H9 (cell line): ENCODE measurements around the gene RSF1. TPM values are rescaled to one million over a fixed set of nuclear protein-coding genes. Genes with fewer than 3 reads are reported as not detected.

Experiments
- DNase-seq: peaks from one replicate; pipeline ENCODE4 v3.0.0-alpha.2; 2017
- H2AFZ ChIP-seq: one replicate; pipeline ENCODE4 v1.6.1; 2013; ENCODE audit warnings: mild to moderate bottlenecking, low read length, control low read depth, moderate library complexity
- H2AK5ac ChIP-seq: 2 replicates; pipeline ENCODE4 v1.6.1; 2013; ENCODE audit warnings: low read length, control low read depth, mixed read lengths; ENCODE audit not compliant: insufficient read length
- H2BK120ac ChIP-seq: one replicate; pipeline ENCODE4 v1.6.1; 2013; ENCODE audit warnings: low read depth, mild to moderate bottlenecking, low read length, control low read depth, inconsistent platforms; ENCODE audit not compliant: poor library complexity, severe bottlenecking
- H2BK12ac ChIP-seq: 2 replicates; pipeline ENCODE4 v1.6.1; 2013; ENCODE audit warnings: low read length, control low read depth, mixed read lengths, low read depth; ENCODE audit not compliant: insufficient read length
- H2BK15ac ChIP-seq: 2 replicates; pipeline ENCODE4 v1.6.1; 2013; ENCODE audit warnings: low read depth, low read length, control low read depth
- H2BK20ac ChIP-seq: one replicate; pipeline ENCODE4 v1.6.1; 2013; ENCODE audit warnings: low read depth, mild to moderate bottlenecking, low read length, control low read depth, inconsistent platforms; ENCODE audit not compliant: poor library complexity, severe bottlenecking
- H2BK5ac ChIP-seq: 2 replicates; pipeline ENCODE4 v1.6.1; 2013; ENCODE audit warnings: low read length, control low read depth, mixed read lengths; ENCODE audit not compliant: insufficient read length
- H3K14ac ChIP-seq: 2 replicates; pipeline ENCODE4 v1.6.1; 2013; ENCODE audit warnings: low read length, control low read depth; ENCODE audit not compliant: insufficient read depth
- H3K18ac ChIP-seq: 2 replicates; pipeline ENCODE4 v1.6.1; 2013; ENCODE audit warnings: low read depth, mild to moderate bottlenecking, mixed read lengths, low read length, control low read depth; ENCODE audit not compliant: insufficient read length
- H3K23ac ChIP-seq: 2 replicates; pipeline ENCODE4 v1.6.1; 2013; ENCODE audit warnings: low read length, control low read depth, mixed read lengths, low read depth; ENCODE audit not compliant: insufficient read length
- H3K23me2 ChIP-seq: 2 replicates; pipeline ENCODE4 v1.6.1; 2013; ENCODE audit warnings: low read depth, mild to moderate bottlenecking, mixed read lengths, low read length, control low read depth; ENCODE audit not compliant: insufficient read length, poor library complexity, severe bottlenecking
- H3K27ac ChIP-seq: 2 replicates; pipeline ENCODE4 v1.5.1; 2013; ENCODE audit warnings: low read length, control low read depth, mixed read lengths, low read depth; ENCODE audit not compliant: insufficient read length
- H3K27me3 ChIP-seq: 2 replicates; pipeline ENCODE4 v1.6.1; 2013; ENCODE audit warnings: low read length, control low read depth, inconsistent platforms; ENCODE audit not compliant: insufficient read depth
- H3K4ac ChIP-seq: 2 replicates; pipeline ENCODE4 v1.6.1; 2013; ENCODE audit warnings: low read depth, mild to moderate bottlenecking, control low read depth, inconsistent platforms, low read length, moderate library complexity
- H3K4me1 ChIP-seq: 2 replicates; pipeline ENCODE4 v1.6.1; 2013; ENCODE audit warnings: low read length, control low read depth, inconsistent platforms; ENCODE audit not compliant: insufficient read depth
- H3K4me2 ChIP-seq: 2 replicates; pipeline ENCODE4 v1.6.1; 2013; ENCODE audit warnings: low read length, control low read depth, mixed read lengths; ENCODE audit not compliant: insufficient read length, insufficient read depth
- H3K56ac ChIP-seq: 2 replicates; pipeline ENCODE4 v1.6.1; 2013; ENCODE audit warnings: low read depth, mild to moderate bottlenecking, mixed read lengths, low read length, control low read depth; ENCODE audit not compliant: insufficient read length
- H3K79me1 ChIP-seq: 2 replicates; pipeline ENCODE4 v1.6.1; 2013; ENCODE audit warnings: low read depth, mild to moderate bottlenecking, moderate library complexity, low read length, control low read depth, inconsistent platforms; ENCODE audit not compliant: insufficient read depth, poor library complexity, severe bottlenecking
- H3K79me2 ChIP-seq: 2 replicates; pipeline ENCODE4 v1.6.1; 2013; ENCODE audit warnings: low read length, control low read depth, inconsistent platforms; ENCODE audit not compliant: insufficient read depth
- H3K9ac ChIP-seq: 2 replicates; pipeline ENCODE4 v1.6.1; 2013; ENCODE audit warnings: low read length, control low read depth, mixed read lengths; ENCODE audit not compliant: insufficient read length; ENCODE audit errors: extremely low read depth
- H3K9me3 ChIP-seq: one replicate; pipeline ENCODE4 v1.6.1; 2013; ENCODE audit warnings: low read depth, low read length, inconsistent platforms; ENCODE audit not compliant: control insufficient read depth
- H3T11ph ChIP-seq: one replicate; pipeline ENCODE4 v1.6.1; 2013; ENCODE audit warnings: mild to moderate bottlenecking, low read length, control low read depth, inconsistent platforms
- H4K20me1 ChIP-seq: one replicate; pipeline ENCODE4 v1.6.1; 2013; ENCODE audit not compliant: control insufficient read depth, insufficient read length, insufficient read depth
- H4K5ac ChIP-seq: 2 replicates; pipeline ENCODE4 v1.6.1; 2013; ENCODE audit warnings: low read depth, mild to moderate bottlenecking, mixed read lengths, low read length, control low read depth; ENCODE audit not compliant: insufficient read length
- H4K8ac ChIP-seq: replicated peaks from 2 replicates; pipeline ENCODE4 v1.6.1; 2013; ENCODE audit warnings: low read length, control low read depth, mixed read lengths, low read depth; ENCODE audit not compliant: insufficient read length
- H4K91ac ChIP-seq: 2 replicates; pipeline ENCODE4 v1.6.1; 2013; ENCODE audit warnings: low read depth, mild to moderate bottlenecking, moderate library complexity, mixed read lengths, low read length, control low read depth; ENCODE audit not compliant: insufficient read length
- H3K27ac Mint-ChIP-seq, 3 experiments: 2 replicates in 2 of 3; 3 replicates in 1 of 3; pipeline ENCODE4 v1.8.0; 2020 to 2021; ENCODE audit warnings: mixed read lengths in 3 of 3, mild to moderate bottlenecking in 1 of 3, moderate library complexity in 1 of 3
- H3K27me3 Mint-ChIP-seq: 2 replicates; pipeline ENCODE4 v1.8.0; 2021; ENCODE audit warnings: low read depth, mild to moderate bottlenecking, moderate library complexity, mixed read lengths
- H3K36me3 Mint-ChIP-seq, 3 experiments: 2 replicates in 2 of 3; 3 replicates in 1 of 3; pipeline ENCODE4 v1.8.0; 2020 to 2021; ENCODE audit warnings: low read depth in 3 of 3, mixed read lengths in 3 of 3; ENCODE audit not compliant: insufficient read depth in 1 of 3
- H3K4me1 Mint-ChIP-seq, 2 experiments: 2 replicates each; pipeline ENCODE4 v1.8.0; 2020; ENCODE audit warnings: mixed read lengths in 2 of 2
- H3K4me3 Mint-ChIP-seq, 2 experiments: 2 replicates in 1 of 2; 3 replicates in 1 of 2; pipeline ENCODE4 v1.8.0; 2020 to 2021; ENCODE audit warnings: mild to moderate bottlenecking in 2 of 2, mixed read lengths in 2 of 2, moderate library complexity in 1 of 2
- H3K9me3 Mint-ChIP-seq, 2 experiments: 2 replicates in 1 of 2; 3 replicates in 1 of 2; pipeline ENCODE4 v1.8.0; 2020; ENCODE audit warnings: mild to moderate bottlenecking in 2 of 2, mixed read lengths in 2 of 2, moderate library complexity in 1 of 2
- WGBS: extraction: QIAGEN DNeasy Blood & Tissue Kit; methylation state at CpG from one replicate; pipeline ENCODE4 v1.1.7; 2013; ENCODE audit warnings: missing lambda C conversion rate, low lambda C conversion rate, mixed read lengths; ENCODE audit not compliant: insufficient read length; ENCODE audit errors: extremely low coverage; 5-methylcytosine and 5-hydroxymethylcytosine counted together
- total RNA-seq: library from RNA; stranded (reverse); gene quantifications from 2 replicates; pipeline ENCODE4 v1.2.1, GENCODE V29; 2021
- TF ChIP-seq, protein P1 (sequence below): fragments of 200-600 bp; sonication (generic); conservative IDR thresholded peaks from 3 replicates; pipeline ENCODE4 v1.8.0; 2021; ENCODE audit warnings: antibody characterized with exemption, mild to moderate bottlenecking

The RSF1 gene
- total RNA-seq, 1 experiment from 2014 or later: 82.6 TPM

DNA sequence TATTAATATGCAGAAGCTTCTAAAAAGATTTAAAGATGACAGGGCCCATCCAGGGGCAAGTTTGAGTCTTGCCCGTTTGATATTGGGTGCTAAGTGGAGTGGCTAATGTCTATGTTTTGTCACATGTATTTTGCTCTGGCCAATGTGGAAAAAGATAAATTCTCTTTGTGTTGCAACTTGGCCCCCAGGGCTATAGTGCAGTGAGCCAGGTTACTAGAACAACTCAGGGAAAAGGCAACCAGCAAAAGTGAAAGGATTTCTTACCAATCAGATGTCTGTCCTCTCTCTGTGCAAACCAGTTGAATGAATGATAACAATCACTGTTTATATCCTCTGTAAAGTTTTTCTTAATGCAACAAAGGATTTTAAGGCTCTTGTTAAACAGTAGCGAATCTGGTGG, 178.3 kb downstream of the RSF1 start:
- no peak overlapping the region for H3K9ac ChIP-seq
- WGBS: no CpG with 5 or more reads among the region's 2 CpGs

More for the DNA sequence above, 178.3 kb downstream of the RSF1 start:
- no peak overlapping the region for H3T11ph ChIP-seq
- no peak overlapping the region for H3K56ac ChIP-seq
- no peak overlapping the region for H3K4me2 ChIP-seq
- no peak overlapping the region for H3K18ac ChIP-seq
- H3K4me1 Mint-ChIP-seq: peaks cover 13 to 18% of the 10 kb centered on the region in 2 experiments
- H3K36me3 Mint-ChIP-seq: peaks cover 0 to 1% (median 0%) of the 10 kb centered on the region in 3 experiments; a peak in 1 of 7 replicates
- no peaks in the 10 kb centered on the region for H3K9me3 ChIP-seq
- no peak overlapping the region for H3K4me3 Mint-ChIP-seq
- no peak overlapping the region for H3K27ac Mint-ChIP-seq
- no peaks in the 10 kb centered on the region; the same call in 1 of the 2 replicates for H3K27me3 Mint-ChIP-seq
- no peak overlapping the region for H2BK20ac ChIP-seq
- no peak overlapping the region for H2BK5ac ChIP-seq
- DNase-seq: no peak
- H3K79me1 ChIP-seq: no peaks in the 10 kb centered on the region
- no peak overlapping the region for H3K14ac ChIP-seq
- H4K20me1 ChIP-seq: no peaks in the 10 kb centered on the region
- no peak overlapping the region for H2BK12ac ChIP-seq
- H4K91ac ChIP-seq: no peak overlapping the region
- H2AFZ ChIP-seq: no peak overlapping the region
- H4K5ac ChIP-seq: no peak overlapping the region
- no peak overlapping the region for H2BK120ac ChIP-seq
- H3K4ac ChIP-seq: no peak overlapping the region
- peaks cover 9% of the 10 kb centered on the region for H3K23me2 ChIP-seq
- no peak overlapping the region for H3K23ac ChIP-seq
- TF ChIP-seq, protein P1, sequence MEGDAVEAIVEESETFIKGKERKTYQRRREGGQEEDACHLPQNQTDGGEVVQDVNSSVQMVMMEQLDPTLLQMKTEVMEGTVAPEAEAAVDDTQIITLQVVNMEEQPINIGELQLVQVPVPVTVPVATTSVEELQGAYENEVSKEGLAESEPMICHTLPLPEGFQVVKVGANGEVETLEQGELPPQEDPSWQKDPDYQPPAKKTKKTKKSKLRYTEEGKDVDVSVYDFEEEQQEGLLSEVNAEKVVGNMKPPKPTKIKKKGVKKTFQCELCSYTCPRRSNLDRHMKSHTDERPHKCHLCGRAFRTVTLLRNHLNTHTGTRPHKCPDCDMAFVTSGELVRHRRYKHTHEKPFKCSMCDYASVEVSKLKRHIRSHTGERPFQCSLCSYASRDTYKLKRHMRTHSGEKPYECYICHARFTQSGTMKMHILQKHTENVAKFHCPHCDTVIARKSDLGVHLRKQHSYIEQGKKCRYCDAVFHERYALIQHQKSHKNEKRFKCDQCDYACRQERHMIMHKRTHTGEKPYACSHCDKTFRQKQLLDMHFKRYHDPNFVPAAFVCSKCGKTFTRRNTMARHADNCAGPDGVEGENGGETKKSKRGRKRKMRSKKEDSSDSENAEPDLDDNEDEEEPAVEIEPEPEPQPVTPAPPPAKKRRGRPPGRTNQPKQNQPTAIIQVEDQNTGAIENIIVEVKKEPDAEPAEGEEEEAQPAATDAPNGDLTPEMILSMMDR: no peak
- H2BK15ac ChIP-seq: no peak overlapping the region
- H3K4me1 ChIP-seq: no peaks in the 10 kb centered on the region
- H3K79me2 ChIP-seq: no peaks in the 10 kb centered on the region
- no peak overlapping the region for H2AK5ac ChIP-seq
- no peak overlapping the region for H4K8ac ChIP-seq
- no peak overlapping the region for H3K27ac ChIP-seq
- H3K27me3 ChIP-seq: no peaks in the 10 kb centered on the region
- H3K9me3 Mint-ChIP-seq: peaks cover 0 to 3% of the 10 kb centered on the region in 2 experiments; a peak in 2 of 5 replicates
